GM19397 (cell line): ENCODE data around the gene SHROOM2.

Experiments used
- ATAC-seq: cut with Tn5 transposase; IDR thresholded peaks from one replicate; pipeline ENCODE4 v1.9.1; 2021; ENCODE audit warnings: mild to moderate bottlenecking, moderate library complexity; ENCODE audit not compliant: unreplicated experiment

Gene SHROOM2

GRCh38 chrX:9860826-9861225, 74.6 kb downstream of the SHROOM2 start:
- no peak for ATAC-seq

GRCh38 chrX:9861711-9862110, 75.5 kb downstream of the SHROOM2 start:
- no peak for ATAC-seq

GRCh38 chrX:9862525-9862924, 76.3 kb downstream of the SHROOM2 start:
- ATAC-seq, result no peak

- no peak for ATAC-seq
Measured at GRCh38 chrX:9862953-9863352, 76.7 kb downstream of the SHROOM2 start.

- no peak for ATAC-seq
Measured at GRCh38 chrX:9864011-9864410, 77.8 kb downstream of the SHROOM2 start.

GRCh38 chrX:9865804-9866472, 79.7 kb downstream of the SHROOM2 start:
- no peak for ATAC-seq

GRCh38 chrX:9866633-9867032, 80.4 kb downstream of the SHROOM2 start:
- no peak for ATAC-seq

GRCh38 chrX:9867226-9867625, 81.0 kb downstream of the SHROOM2 start:
- ATAC-seq, result no peak

GRCh38 chrX:9867753-9868152, 81.5 kb downstream of the SHROOM2 start:
- no peak for ATAC-seq

- ATAC-seq, result no peak
Measured at GRCh38 chrX:9871701-9872268, 85.6 kb downstream of the SHROOM2 start.

- no peak for ATAC-seq
Measured at GRCh38 chrX:9873360-9873759, 87.1 kb downstream of the SHROOM2 start.

GRCh38 chrX:9873952-9874351, 87.7 kb downstream of the SHROOM2 start:
- peak; percentile 83 for ATAC-seq

GRCh38 chrX:9874483-9874882, 88.3 kb downstream of the SHROOM2 start:
- ATAC-seq, result no peak

GRCh38 chrX:9875801-9876200, 89.6 kb downstream of the SHROOM2 start:
- no peak for ATAC-seq

GRCh38 chrX:9876201-9876600, 90.0 kb downstream of the SHROOM2 start:
- ATAC-seq, result no peak

- ATAC-seq, result no peak
Measured at GRCh38 chrX:9878146-9878820, 92.1 kb downstream of the SHROOM2 start.

GRCh38 chrX:9880237-9880636, 94.0 kb downstream of the SHROOM2 start:
- no peak for ATAC-seq

GRCh38 chrX:9880870-9881269, 94.6 kb downstream of the SHROOM2 start:
- no peak for ATAC-seq

- no peak for ATAC-seq
Measured at GRCh38 chrX:9882669-9883446, 96.6 kb downstream of the SHROOM2 start.

GRCh38 chrX:9884031-9884779, 98.0 kb downstream of the SHROOM2 start:
- ATAC-seq, result no peak

GRCh38 chrX:9885150-9885549, 98.9 kb downstream of the SHROOM2 start:
- no peak for ATAC-seq
